ENCODE measurements around the gene RAB29.

The RAB29 gene

GRCh38 chr1:205763980-205764379, 11.3 kb downstream of the RAB29 start:
- no peak for DNase-seq (ENCODE audit: low read depth in 2 of 2)

DNA sequence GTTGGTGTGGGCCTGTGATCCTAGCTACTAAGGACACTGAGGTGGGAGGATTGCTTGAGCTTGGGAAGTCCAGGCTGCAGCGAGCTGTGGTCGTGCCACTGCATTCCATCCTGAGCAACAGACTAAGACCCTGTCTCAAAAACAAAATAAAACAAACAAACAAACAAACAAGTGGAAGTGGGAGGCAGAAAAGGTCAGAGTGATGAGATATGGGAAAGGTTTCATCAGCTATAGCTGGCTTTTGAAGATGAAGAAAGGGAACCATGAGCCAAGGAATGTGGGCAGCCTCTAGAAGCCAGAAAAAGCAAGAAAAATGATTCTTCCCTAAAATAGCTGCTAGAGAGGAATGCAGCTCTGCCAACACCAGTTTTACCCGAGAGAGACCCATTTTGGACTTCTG, 14.7 kb downstream of the RAB29 start:
- no peak for DNase-seq (ENCODE audit: low read depth in 2 of 2)

GRCh38 chr1:205756552-205756951, 18.7 kb downstream of the RAB29 start:
- no peak for DNase-seq (ENCODE audit: low read depth in 2 of 2)

DNA sequence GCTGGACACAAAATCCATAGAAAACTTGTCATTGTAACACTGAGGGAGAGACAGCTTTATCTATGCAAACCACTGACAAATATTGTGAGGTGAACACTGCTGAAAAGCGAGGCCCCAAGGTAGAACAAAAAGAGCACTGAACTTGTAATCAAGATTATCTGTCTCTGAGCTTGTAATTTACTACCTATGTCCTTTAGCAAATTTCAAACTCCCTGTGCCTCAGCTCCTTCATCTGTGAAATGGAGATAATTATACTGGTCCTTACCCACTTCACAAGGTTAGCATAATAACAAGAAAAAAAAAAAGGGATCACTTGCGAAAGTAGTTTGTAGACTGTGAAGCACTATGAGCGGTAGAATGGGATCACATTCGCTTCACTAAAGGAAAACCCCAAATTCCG, 20.4 kb downstream of the RAB29 start:
- no peak for DNase-seq (ENCODE audit: low read depth in 2 of 2)

- DNase-seq (ENCODE audit: low read depth in 2 of 2) = no peak
Measured at GRCh38 chr1:205751036-205751651, 24.1 kb downstream of the RAB29 start.

- peak; percentile 86 to 95 for DNase-seq (ENCODE audit: low read depth in 2 of 2)
Measured at GRCh38 chr1:205750138-205751035, 24.9 kb downstream of the RAB29 start, which contains the start of gene NUCKS1. Gene NUCKS1, minus strand, starts transcription at chr1:205750182. Its CDS starts 209 bp downstream, at chr1:205749973.

- peak; percentile 91 to 96 for DNase-seq (ENCODE audit: low read depth in 2 of 2)
Measured at GRCh38 chr1:205749234-205750137, 25.8 kb downstream of the RAB29 start.

GRCh38 chr1:205748403-205749233, 26.7 kb downstream of the RAB29 start:
- DNase-seq (ENCODE audit: low read depth in 2 of 2) = peak; percentile 19 to 28

DNA sequence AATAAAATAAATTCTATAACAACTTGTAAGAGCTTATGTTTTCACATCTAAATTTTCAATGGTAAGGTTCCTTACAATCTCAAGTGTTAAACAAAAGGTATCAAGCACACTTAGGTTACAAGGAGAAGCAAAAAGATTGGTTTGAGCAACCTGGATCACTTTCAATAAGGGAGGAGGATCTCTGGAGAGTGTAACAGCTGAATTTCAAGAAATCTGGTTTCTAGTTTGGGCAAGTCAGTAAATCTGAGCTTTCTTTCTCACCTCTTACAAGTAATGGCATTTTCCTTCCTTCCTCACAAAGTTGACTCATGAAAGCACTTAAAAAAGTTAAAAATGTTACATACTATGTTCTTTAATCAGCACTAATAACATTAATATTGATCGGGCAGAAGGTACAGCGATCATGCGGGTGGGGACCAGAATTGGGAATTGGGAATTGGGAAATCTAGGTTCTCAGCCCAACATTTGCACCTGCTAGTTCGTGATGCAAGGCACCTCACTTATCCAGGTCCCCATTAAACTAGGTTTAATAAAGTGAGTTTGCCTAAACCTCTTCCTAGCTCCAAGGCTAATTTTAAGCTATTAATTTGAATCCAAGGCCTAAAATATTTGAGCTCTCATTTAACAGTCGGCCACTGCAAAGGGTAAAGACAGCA, 28.4 kb downstream of the RAB29 start:
- no peak for DNase-seq (ENCODE audit: low read depth in 2 of 2)

DNA sequence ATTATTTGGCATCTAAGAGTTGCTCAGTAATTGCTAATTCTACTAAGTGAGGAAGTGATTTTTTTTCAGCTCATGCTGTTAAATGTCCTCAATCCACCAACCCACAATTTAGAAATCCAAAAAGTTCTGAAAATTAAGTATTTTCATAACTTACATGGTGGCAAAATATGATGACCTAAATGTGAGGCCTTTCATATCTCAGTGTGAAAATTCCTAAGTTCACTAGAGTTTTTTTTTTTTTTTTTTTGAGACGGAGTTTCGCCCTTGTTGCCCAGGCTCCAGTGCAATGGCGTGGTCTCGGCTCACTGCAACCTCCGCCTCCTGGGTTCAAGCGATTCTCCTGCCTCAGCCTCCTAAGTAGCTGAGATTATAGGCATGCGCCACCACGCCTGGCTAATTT, 30.9 kb downstream of the RAB29 start:
- DNase-seq (ENCODE audit: low read depth in 2 of 2) = no peak

DNA sequence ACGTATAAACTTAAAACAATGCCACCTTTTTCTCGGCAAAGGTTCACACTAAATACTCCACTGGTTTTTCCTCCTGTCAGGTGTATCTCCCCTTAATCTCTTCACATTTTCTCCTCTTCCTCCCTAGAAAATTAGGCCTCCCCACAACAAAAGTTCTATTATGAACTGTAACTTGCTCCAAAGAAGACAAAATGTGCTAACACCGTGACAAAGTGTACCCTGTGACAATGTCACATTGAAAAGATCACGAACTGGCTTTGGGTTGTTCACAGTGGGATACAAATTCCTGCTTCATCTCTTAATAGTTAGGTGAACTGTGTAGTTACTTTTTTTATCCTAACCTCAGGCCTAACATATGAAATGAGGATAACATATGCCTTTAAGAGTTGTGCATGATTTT, 31.3 kb downstream of the RAB29 start:
- DNase-seq (ENCODE audit: low read depth in 2 of 2) = no peak

DNA sequence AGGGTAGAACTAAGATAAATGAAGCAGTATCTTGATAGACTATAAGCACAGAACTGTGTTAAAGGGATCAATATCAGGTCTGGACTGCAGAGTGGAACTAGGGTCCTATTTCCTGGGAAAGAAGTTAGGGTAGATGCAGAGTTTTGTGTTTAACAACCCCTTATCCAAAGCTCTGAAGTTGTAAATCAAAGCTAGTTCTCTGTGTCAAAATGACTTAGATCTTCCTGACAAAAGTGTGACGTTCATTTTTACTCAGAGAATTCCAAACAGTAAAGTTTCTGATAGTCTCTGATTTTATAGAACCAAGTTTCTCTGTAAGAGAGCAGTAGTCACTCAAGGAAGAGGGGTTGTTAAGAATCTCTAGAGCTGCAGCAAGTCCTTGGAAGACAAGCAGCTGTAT, 33.6 kb downstream of the RAB29 start:
- DNase-seq (ENCODE audit: low read depth in 2 of 2) = no peak

GRCh38 chr1:205739348-205740160, 35.7 kb downstream of the RAB29 start:
- no peak for DNase-seq (ENCODE audit: low read depth in 2 of 2)

DNA sequence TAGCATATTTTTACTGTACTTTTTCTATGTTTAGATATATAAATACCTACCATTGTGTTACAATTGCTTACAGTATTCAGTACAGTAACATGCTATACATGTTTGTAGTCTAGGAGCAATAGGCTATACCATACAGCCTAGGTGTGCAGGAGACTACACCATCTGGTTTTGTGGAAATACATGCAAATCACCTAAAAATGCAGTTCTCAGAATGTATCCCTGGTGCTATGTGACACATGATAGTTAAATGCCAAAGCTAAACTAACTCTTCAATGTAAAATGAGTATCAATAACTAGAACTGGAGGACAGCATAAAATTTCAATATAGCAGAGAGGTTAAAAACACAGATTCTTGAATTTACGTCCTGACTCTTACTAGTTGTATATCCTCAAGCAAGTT, 40.1 kb downstream of the RAB29 start:
- no peak for DNase-seq (ENCODE audit: low read depth in 2 of 2)

GRCh38 chr1:205733438-205734175, 41.7 kb downstream of the RAB29 start:
- DNase-seq (ENCODE audit: low read depth in 2 of 2) = no peak

DNA sequence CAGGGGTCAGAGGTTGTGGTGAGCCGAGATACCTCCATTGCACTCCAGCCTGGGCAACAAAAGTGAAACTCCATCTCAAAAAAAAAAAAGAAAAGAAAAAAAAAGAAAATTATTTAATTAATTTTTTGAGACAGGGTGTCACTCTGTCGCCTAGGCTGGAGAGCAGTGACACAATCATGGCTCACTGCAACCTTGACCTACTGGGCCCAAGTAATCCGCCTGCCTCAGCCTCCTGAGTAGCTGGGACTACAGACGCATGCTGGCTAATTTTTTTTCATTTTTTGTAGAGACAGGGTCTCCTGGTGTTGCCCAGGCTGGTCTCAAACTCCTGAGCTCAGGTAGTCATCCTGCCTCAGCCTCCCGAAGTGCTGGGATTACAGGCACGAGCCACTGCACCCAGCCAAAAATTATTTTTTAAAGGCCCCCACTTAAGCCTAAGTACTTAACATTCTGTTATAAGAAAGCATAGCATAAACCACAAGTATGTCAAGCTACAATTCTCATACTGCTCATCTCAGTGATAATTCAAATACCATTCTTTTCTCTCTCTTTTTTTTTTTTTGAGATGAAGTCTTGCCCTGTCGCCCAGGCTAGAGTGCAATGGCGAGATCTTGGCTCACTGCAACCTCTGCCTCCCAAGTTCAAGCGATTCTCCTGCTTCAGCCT, 45.2 kb downstream of the RAB29 start:
- DNase-seq (ENCODE audit: low read depth in 2 of 2) = no peak

DNA sequence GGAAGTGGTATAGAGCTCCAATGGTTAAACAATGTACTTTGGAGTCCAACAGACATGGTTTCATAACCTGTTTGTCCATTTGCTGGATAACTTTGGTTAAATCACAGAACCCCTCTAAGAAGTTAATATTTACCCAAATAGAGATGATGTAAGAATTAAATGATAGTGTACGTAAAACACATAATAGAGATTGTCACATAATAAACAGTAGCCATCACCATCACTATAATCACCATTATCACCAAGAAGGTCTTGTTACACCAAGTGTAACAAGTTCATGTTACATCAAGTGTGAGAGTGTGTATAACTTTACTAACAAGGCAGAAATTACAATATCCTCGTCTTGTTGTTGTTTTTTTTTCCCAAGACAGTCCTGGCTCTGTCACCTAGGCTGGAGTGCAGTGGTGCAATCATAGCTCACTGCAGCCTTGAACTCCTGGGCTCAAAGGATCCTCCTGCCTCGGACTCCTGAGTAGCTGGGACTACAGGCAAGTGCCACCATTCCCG, 48.6 kb downstream of the RAB29 start:
- no peak for DNase-seq (ENCODE audit: low read depth in 2 of 2)

GRCh38 chr1:205725514-205725913, 49.8 kb downstream of the RAB29 start:
- DNase-seq (ENCODE audit: low read depth in 2 of 2) = no peak
